HCT116 (cell line): ENCODE data around the gene TMCO4. TPM values are rescaled to one million over a fixed set of nuclear protein-coding genes. Genes with fewer than 3 reads are reported as not detected.

Experiments used
- ATAC-seq: fragments of 200-7000 bp; cut with Tn5 transposase; 2 replicates; pipeline ENCODE4 v1.9.1; 2020; ENCODE audit warnings: mild to moderate bottlenecking, moderate library complexity
- BruUV-seq: library from RNA; stranded (reverse); fragments of 400-500 nt; replicated peaks from 2 replicates; lab custom pipeline; 2021; lab: Mats Ljungman, UMichigan
- CTCF ChIA-PET: fragments of 300-600 bp; sonication (Branson Sonifier 250); formaldehyde crosslinking; loops from one replicate; lab custom pipeline; 2021; ENCODE audit warnings: antibody characterized with exemption; lab: Charles Lee
- POLR2A ChIA-PET: fragments of 300-600, 350-600 bp; sonication (Branson Sonifier 250); formaldehyde crosslinking; loops from one replicate; lab custom pipeline; 2021; ENCODE audit warnings: antibody characterized with exemption; lab: Charles Lee
- RAD21 ChIA-PET, 2 experiments: fragments of 300-600 bp; sonication (Branson Sonifier 250); formaldehyde crosslinking; loops; one replicate each; lab custom pipeline; 2023; ENCODE audit warnings: low total read pairs in 2 of 2; ENCODE audit not compliant: uncharacterized antibody in 2 of 2, unreplicated experiment in 2 of 2, low non-redundant PET in 1 of 2; lab: Charles Lee
- DNase-seq: peaks from one replicate; pipeline ENCODE4 v3.0.0-alpha.2; 2010; ENCODE audit warnings: low read depth, low spot score
- H2AFZ ChIP-seq: fragments of 200-600 bp; shearing (Covaris generic), sonication (generic); 2 replicates; pipeline ENCODE4 v1.6.1; 2017; ENCODE audit warnings: low read depth, mixed run types, mixed read lengths, antibody characterized with exemption, low read length; ENCODE audit not compliant: poor library complexity, severe bottlenecking
- H3K27ac ChIP-seq: 2 replicates; pipeline ENCODE4 v1.5.1; 2012; ENCODE audit warnings: low read depth, low read length
- H3K27me3 ChIP-seq: fragments of 200-600 bp; sonication (generic); 2 replicates; pipeline ENCODE4 v1.6.1; 2016; ENCODE audit warnings: mixed run types, low read length, mixed read lengths; ENCODE audit not compliant: insufficient read depth
- H3K36me3 ChIP-seq, 2 experiments: fragments of 200-500 bp in 1 of 2; fragments of 200-600 bp in 1 of 2; sonication (Bioruptor generic) in 1 of 2; sonication (generic) in 1 of 2; 2 replicates each; pipeline versions ENCODE4 v1.5.1 to v1.6.1; 2014 to 2016; ENCODE audit warnings: low read length in 2 of 2, inconsistent platforms in 1 of 2, mixed read lengths in 1 of 2, mixed run types in 1 of 2; ENCODE audit not compliant: insufficient read depth in 2 of 2, control insufficient read depth in 1 of 2
- H3K4me1 ChIP-seq, 2 experiments: fragments of 200-600 bp in 1 of 2; sonication (generic) in 1 of 2; 2 replicates each; pipeline versions ENCODE4 v1.5.1 to v1.6.1; 2012 to 2017; ENCODE audit warnings: low read length in 2 of 2, inconsistent platforms in 1 of 2, mild to moderate bottlenecking in 1 of 2, mixed read lengths in 1 of 2, mixed run types in 1 of 2, moderate library complexity in 1 of 2; ENCODE audit not compliant: insufficient read depth in 2 of 2, control insufficient read depth in 1 of 2
- H3K4me2 ChIP-seq: fragments of 200-600 bp; sonication (generic); 2 replicates; pipeline ENCODE4 v1.6.1; 2017; ENCODE audit warnings: mixed run types, low read length, mixed read lengths
- H3K4me3 ChIP-seq, 2 experiments: fragments of 200-600 bp in 1 of 2; sonication (generic) in 1 of 2; replicated peaks in 1 of 2; 2 replicates each; pipeline ENCODE4 v1.5.1; 2011 to 2016; ENCODE audit warnings: low read length in 2 of 2, control low read depth in 1 of 2, low read depth in 1 of 2, mild to moderate bottlenecking in 1 of 2, mixed read lengths in 1 of 2, mixed run types in 1 of 2
- H3K79me2 ChIP-seq: fragments of 200-600 bp; sonication (generic); 2 replicates; pipeline ENCODE4 v1.6.1; 2017; ENCODE audit warnings: mild to moderate bottlenecking, mixed run types, low read length, moderate library complexity, mixed read lengths; ENCODE audit not compliant: insufficient read depth
- H3K9ac ChIP-seq: fragments of 200-600 bp; sonication (generic); 2 replicates; pipeline ENCODE4 v1.6.1; 2016; ENCODE audit warnings: low read length, mixed read lengths
- H3K9me2 ChIP-seq: fragments of 200-600 bp; sonication (generic), shearing (Covaris generic); 2 replicates; pipeline ENCODE4 v1.6.1; 2017; ENCODE audit warnings: mixed run types, mild to moderate bottlenecking, moderate library complexity; ENCODE audit not compliant: insufficient read depth
- H3K9me3 ChIP-seq, 2 experiments: fragments of 200-500 bp in 1 of 2; fragments of 200-600 bp in 1 of 2; sonication (Bioruptor generic) in 1 of 2; sonication (generic) in 1 of 2; 2 replicates each; pipeline ENCODE4 v1.6.1; 2014 to 2017; ENCODE audit warnings: low read length in 2 of 2, mixed read lengths in 2 of 2, inconsistent platforms in 1 of 2, low read depth in 1 of 2, mild to moderate bottlenecking in 1 of 2, mixed run types in 1 of 2, moderate library complexity in 1 of 2; ENCODE audit not compliant: control insufficient read depth in 1 of 2, insufficient read depth in 1 of 2
- H4K20me1 ChIP-seq: fragments of 200-600 bp; sonication (generic), shearing (Covaris generic); 2 replicates; pipeline ENCODE4 v1.6.1; 2017; ENCODE audit warnings: mixed run types, mild to moderate bottlenecking, moderate library complexity; ENCODE audit not compliant: insufficient read depth
- ATF3 ChIP-seq: IDR thresholded peaks from 2 replicates; pipeline ENCODE4 v1.6.1; 2012
- CBX3 ChIP-seq: IDR thresholded peaks from 2 replicates; pipeline ENCODE4 v1.6.1; 2012; ENCODE audit warnings: low read depth
- CEBPB ChIP-seq: IDR thresholded peaks from 2 replicates; pipeline ENCODE4 v1.6.1; 2012; ENCODE audit warnings: low read depth
- EGR1 ChIP-seq: IDR thresholded peaks from 2 replicates; pipeline ENCODE4 v1.6.1; 2012; ENCODE audit warnings: low read depth
- ELF1 ChIP-seq: IDR thresholded peaks from 2 replicates; pipeline ENCODE4 v1.6.1; 2012; ENCODE audit warnings: low read depth, borderline replicate concordance
- EZH2 ChIP-seq: fragments of 200-600 bp; sonication (generic); IDR thresholded peaks from 2 replicates; pipeline ENCODE4 v1.6.1; 2017; ENCODE audit warnings: antibody characterized with exemption, mixed run types
- EZH2phosphoT487 ChIP-seq: fragments of 200-600 bp; IDR thresholded peaks from 2 replicates; pipeline ENCODE4 v1.6.1; 2018; ENCODE audit warnings: antibody characterized with exemption, borderline replicate concordance
- FOSL1 ChIP-seq: IDR thresholded peaks from 2 replicates; pipeline ENCODE4 v1.6.1; 2012; ENCODE audit warnings: low read depth
- JUND ChIP-seq: IDR thresholded peaks from 2 replicates; pipeline ENCODE4 v1.6.1; 2012
- RAD21 ChIP-seq: IDR thresholded peaks from 2 replicates; pipeline ENCODE4 v1.6.1; 2012; ENCODE audit warnings: low read depth, mild to moderate bottlenecking
- REST ChIP-seq: IDR thresholded peaks from 2 replicates; pipeline ENCODE4 v1.6.1; 2012; ENCODE audit warnings: low read depth
- SIN3A ChIP-seq: IDR thresholded peaks from 2 replicates; pipeline ENCODE4 v1.6.1; 2012; ENCODE audit warnings: low read depth
- SP1 ChIP-seq: IDR thresholded peaks from 2 replicates; pipeline ENCODE4 v1.6.1; 2012; ENCODE audit warnings: low read depth
- TCF7L2 ChIP-seq: IDR thresholded peaks from 2 replicates; pipeline ENCODE4 v1.7.0; 2011; ENCODE audit warnings: borderline replicate concordance, inconsistent platforms; ENCODE audit not compliant: insufficient read depth, insufficient read length; ENCODE audit errors: extremely low read depth
- YY1 ChIP-seq: IDR thresholded peaks from 2 replicates; pipeline ENCODE4 v1.6.1; 2011; ENCODE audit warnings: low read length, low read depth, moderate library complexity, mild to moderate bottlenecking; ENCODE audit not compliant: insufficient replicate concordance; ENCODE audit errors: extremely low read depth
- ZBTB33 ChIP-seq: IDR thresholded peaks from 2 replicates; pipeline ENCODE4 v1.6.1; 2011; ENCODE audit warnings: mild to moderate bottlenecking, low read length, moderate library complexity; ENCODE audit not compliant: insufficient replicate concordance; ENCODE audit errors: extremely low read depth
- ZNF274 ChIP-seq: fragments of 200-500 bp; sonication (Bioruptor generic); IDR thresholded peaks from 2 replicates; pipeline ENCODE4 v1.6.1; 2014; ENCODE audit warnings: mild to moderate bottlenecking, low read depth, low read length, inconsistent platforms
- intact Hi-C: fragments of 100-400 bp; cut with micrococcal nuclease; formaldehyde crosslinking; loops from 2 replicates; pipeline ENCODE4 v1.10.0; 2022
- total RNA-seq: library from RNA; stranded (reverse); gene quantifications from one replicate; pipeline ENCODE4 v1.2.1, GENCODE V29; 2021; ENCODE audit not compliant: unreplicated experiment
- TF ChIP-seq, protein P1 (sequence below): IDR thresholded peaks from 2 replicates; pipeline ENCODE4 v1.6.1; 2012

Gene TMCO4
- total RNA-seq, 1 experiment from 2014 or later: 12.7 TPM

DNA sequence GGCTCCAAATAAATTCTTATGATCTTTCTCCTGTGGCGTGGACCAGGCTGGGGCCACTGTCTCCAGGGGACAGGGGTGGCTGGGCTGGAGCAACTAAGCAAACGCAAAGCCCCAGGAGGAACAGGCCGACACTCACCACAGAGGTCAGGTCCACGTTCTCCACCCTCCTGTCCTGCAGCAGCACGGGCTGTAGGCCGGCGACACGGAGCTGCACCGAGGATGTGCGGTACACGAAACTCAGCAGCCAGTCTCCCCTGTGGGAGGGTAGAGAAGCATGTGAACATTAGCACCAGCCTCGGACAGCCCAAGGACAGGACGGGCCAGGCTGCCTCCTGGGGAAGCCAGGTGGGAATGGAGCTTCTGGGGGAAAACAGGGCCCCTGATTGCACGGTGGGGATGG lies 105.4 kb downstream of the TMCO4 start:
- no peak for DNase-seq
- Histone ChIP-seq H3K9ac (no peak overlapping the region), H3K36me3 (no peaks in the 10 kb centered on the region), H4K20me1 (no peaks in the 10 kb centered on the region), H3K4me3 (no peak overlapping the region), H3K27me3 (no peaks in the 10 kb centered on the region), H3K4me1 (no peaks in the 10 kb centered on the region), H3K4me2 (no peak overlapping the region), H3K79me2 (no peaks in the 10 kb centered on the region), H3K9me2 (no peaks in the 10 kb centered on the region), H3K9me3 (no peaks in the 10 kb centered on the region), H2AFZ (no peak overlapping the region), H3K27ac (no peak overlapping the region)
- intact Hi-C loops: no loop called here
- ChIA-PET CTCF (interaction anchor here (1.9 kb wide), 1 partner anchor 10 kb away, joined by 7 read pairs; no protein-coding TSS in a partner anchor), POLR2A (no interaction called here), RAD21 (no interaction called here)
- no peak for TF ChIP-seq EGR1
- TF ChIP-seq EZH2phosphoT487: no peak
- TF ChIP-seq REST: no peak
- TF ChIP-seq RAD21: no peak
- TF ChIP-seq SIN3A: no peak
- TF ChIP-seq CBX3: no peak
- TF ChIP-seq ELF1: no peak
- TF ChIP-seq ZNF274: no peak
- TF ChIP-seq ZBTB33: no peak
- TF ChIP-seq ATF3: no peak
- TF ChIP-seq FOSL1: no peak
- TF ChIP-seq TCF7L2: no peak
- TF ChIP-seq SP1: no peak
- TF ChIP-seq EZH2: no peak
- no peak for TF ChIP-seq CEBPB
- no peak for TF ChIP-seq YY1
- TF ChIP-seq JUND: no peak
- TF ChIP-seq, protein P1, sequence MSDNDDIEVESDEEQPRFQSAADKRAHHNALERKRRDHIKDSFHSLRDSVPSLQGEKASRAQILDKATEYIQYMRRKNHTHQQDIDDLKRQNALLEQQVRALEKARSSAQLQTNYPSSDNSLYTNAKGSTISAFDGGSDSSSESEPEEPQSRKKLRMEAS: no peak
- ATAC-seq: no peak
- no TSS peak for BruUV-seq
